ENCODE results near the gene NTRK1. TPM values are rescaled to one million over a fixed set of nuclear protein-coding genes. Genes with fewer than 3 reads are reported as not detected.

The NTRK1 gene
- total RNA-seq, 1 experiment from 2014 or later: 0.24 TPM

DNA sequence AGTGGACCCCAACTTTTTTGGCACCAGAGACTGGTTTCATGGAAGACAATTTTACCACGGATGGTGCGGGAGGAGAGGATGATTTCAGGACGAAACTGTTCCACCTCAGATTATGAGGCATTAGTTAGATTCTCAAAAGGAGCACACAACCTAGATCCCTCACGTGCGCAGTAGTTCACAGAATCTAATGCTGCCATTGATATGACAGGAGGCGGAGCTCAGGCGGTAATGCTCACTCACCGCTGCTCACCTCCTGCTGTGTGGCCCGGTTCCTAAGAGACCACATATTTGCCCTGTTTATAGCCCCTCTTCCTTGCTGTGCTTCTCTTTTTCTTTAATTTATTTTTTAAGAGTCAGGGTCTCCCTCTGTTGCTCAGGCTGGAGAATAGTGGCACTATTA is 4.6 kb downstream of the NTRK1 start:
- Histone ChIP-seq H3K4ac (ENCODE audit: low read depth, low read length) (no peak overlapping the region), H4K5ac (ENCODE audit: insufficient read length, low read depth, low read length) (no peak overlapping the region), H3T11ph (ENCODE audit: low read length) (no peak overlapping the region), H2BK20ac (ENCODE audit: low read depth, low read length, poor library complexity, severe bottlenecking) (no peak overlapping the region), H3K23me2 (ENCODE audit: insufficient read length, low read depth, low read length, poor library complexity, severe bottlenecking) (peaks cover 2% of the 10 kb centered on the region), H3K23ac (ENCODE audit: insufficient read length, low read depth, low read length) (no peak overlapping the region), H2BK5ac (ENCODE audit: insufficient read length, low read length) (no peak overlapping the region), H3K9ac (ENCODE audit: extremely low read depth, insufficient read length, low read length) (no peak overlapping the region), H2AFZ (ENCODE audit: low read length) (no peak overlapping the region), H3K27me3 (ENCODE audit: insufficient read depth, low read length) (peaks cover 37% of the 10 kb centered on the region; the same call in 1 of the 2 replicates), H3K56ac (ENCODE audit: insufficient read length, low read depth, low read length) (no peak overlapping the region), H2BK15ac (ENCODE audit: low read depth, low read length) (no peak overlapping the region), H3K79me1 (ENCODE audit: insufficient read depth, low read depth, low read length, poor library complexity, severe bottlenecking) (no peaks in the 10 kb centered on the region), H3K4me1 (ENCODE audit: insufficient read depth, low read length) (no peaks in the 10 kb centered on the region; the same call in 1 of the 2 replicates), H3K27ac (ENCODE audit: insufficient read length, low read depth, low read length) (no peak overlapping the region), H3K18ac (ENCODE audit: insufficient read length, low read depth, low read length) (no peak overlapping the region), H3K14ac (ENCODE audit: insufficient read depth, low read length) (no peak overlapping the region), H3K79me2 (ENCODE audit: insufficient read depth, low read length) (no peaks in the 10 kb centered on the region), H4K8ac (replicated peaks; ENCODE audit: insufficient read length, low read depth, low read length) (no peak overlapping the region), H4K20me1 (ENCODE audit: control insufficient read depth, insufficient read depth, insufficient read length) (no peaks in the 10 kb centered on the region), H2AK5ac (ENCODE audit: insufficient read length, low read length) (no peak overlapping the region), H3K9me3 (ENCODE audit: control insufficient read depth, low read depth, low read length) (no peaks in the 10 kb centered on the region), H4K91ac (ENCODE audit: insufficient read length, low read depth, low read length) (no peak overlapping the region), H2BK120ac (ENCODE audit: low read depth, low read length, poor library complexity, severe bottlenecking) (no peak overlapping the region), H2BK12ac (ENCODE audit: insufficient read length, low read depth, low read length) (no peak overlapping the region), H3K4me2 (ENCODE audit: insufficient read depth, insufficient read length, low read length) (no peak overlapping the region)
- no CpG with 5 or more reads among the region's 9 CpGs for WGBS (ENCODE audit: extremely low coverage, insufficient read length, low lambda C conversion rate)
- Mint-ChIP-seq H3K4me3 (no peak overlapping the region), H3K27ac (no peak overlapping the region), H3K9me3 (no peaks in the 10 kb centered on the region; a peak in 2 of 5 replicates), H3K27me3 (ENCODE audit: low read depth) (peaks cover 77% of the 10 kb centered on the region), H3K36me3 (ENCODE audit: insufficient read depth in 1 of 3, low read depth in 3 of 3) (no peaks in the 10 kb centered on the region), H3K4me1 (peaks cover 4 to 30% of the 10 kb centered on the region in 2 experiments)
- DNase-seq: no peak
- TF ChIP-seq, protein P1, sequence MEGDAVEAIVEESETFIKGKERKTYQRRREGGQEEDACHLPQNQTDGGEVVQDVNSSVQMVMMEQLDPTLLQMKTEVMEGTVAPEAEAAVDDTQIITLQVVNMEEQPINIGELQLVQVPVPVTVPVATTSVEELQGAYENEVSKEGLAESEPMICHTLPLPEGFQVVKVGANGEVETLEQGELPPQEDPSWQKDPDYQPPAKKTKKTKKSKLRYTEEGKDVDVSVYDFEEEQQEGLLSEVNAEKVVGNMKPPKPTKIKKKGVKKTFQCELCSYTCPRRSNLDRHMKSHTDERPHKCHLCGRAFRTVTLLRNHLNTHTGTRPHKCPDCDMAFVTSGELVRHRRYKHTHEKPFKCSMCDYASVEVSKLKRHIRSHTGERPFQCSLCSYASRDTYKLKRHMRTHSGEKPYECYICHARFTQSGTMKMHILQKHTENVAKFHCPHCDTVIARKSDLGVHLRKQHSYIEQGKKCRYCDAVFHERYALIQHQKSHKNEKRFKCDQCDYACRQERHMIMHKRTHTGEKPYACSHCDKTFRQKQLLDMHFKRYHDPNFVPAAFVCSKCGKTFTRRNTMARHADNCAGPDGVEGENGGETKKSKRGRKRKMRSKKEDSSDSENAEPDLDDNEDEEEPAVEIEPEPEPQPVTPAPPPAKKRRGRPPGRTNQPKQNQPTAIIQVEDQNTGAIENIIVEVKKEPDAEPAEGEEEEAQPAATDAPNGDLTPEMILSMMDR (conservative IDR thresholded peaks at IDR 0.05): no peak

Data from H9 (cell line).